GM19438 (cell line): ENCODE results near the gene PSTK.
A peak's percentile ranks its signal among the peaks of the same experiment; 100 is the strongest.

Experiments
- ATAC-seq: cut with Tn5 transposase; IDR thresholded peaks from one replicate; pipeline ENCODE4 v1.9.1; 2021; ENCODE audit warnings: low read depth; ENCODE audit not compliant: unreplicated experiment

Gene PSTK

DNA sequence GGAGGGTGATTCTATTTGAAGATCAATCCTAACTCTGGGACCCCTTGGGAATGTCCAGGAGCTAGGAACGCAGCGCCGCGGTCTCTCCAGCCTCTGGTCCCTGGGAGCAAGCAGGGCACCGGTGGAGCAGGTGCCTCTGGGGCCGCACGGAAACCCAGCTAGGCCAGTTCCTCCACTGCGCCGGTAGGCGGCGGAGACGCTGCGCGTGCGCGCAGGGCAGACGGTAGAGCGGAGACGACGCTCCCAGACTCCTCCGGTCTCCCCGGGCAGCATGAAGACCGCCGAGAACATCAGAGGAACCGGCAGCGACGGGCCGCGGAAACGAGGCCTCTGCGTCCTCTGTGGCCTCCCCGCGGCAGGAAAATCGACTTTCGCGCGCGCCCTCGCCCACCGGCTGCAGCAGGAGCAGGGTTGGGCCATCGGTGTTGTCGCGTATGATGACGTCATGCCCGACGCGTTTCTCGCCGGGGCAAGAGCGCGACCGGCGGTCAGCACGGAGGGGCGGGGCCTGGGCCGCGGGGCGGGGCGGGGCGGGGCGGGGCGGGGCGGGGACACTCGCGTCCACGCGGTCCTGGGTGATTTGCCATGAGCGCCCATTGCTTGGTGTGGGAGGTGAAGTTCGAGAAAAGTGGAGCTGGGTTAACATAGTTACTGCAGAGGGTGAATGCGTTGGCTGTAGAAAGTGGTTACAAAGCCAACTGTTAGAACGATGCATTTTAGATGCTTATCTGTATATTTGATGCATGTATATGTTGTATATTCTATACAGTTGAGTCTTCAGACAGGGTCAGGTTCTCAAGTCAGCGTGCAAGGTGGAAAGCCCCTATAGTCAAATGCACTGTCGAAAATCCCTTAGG is at the start of gene PSTK:
Gene PSTK (plus strand): TSS at position 193 of the 857 bp plus-strand sequence. CDS start 79 bp downstream, at position 272.
- ATAC-seq = peak; percentile 96

DNA sequence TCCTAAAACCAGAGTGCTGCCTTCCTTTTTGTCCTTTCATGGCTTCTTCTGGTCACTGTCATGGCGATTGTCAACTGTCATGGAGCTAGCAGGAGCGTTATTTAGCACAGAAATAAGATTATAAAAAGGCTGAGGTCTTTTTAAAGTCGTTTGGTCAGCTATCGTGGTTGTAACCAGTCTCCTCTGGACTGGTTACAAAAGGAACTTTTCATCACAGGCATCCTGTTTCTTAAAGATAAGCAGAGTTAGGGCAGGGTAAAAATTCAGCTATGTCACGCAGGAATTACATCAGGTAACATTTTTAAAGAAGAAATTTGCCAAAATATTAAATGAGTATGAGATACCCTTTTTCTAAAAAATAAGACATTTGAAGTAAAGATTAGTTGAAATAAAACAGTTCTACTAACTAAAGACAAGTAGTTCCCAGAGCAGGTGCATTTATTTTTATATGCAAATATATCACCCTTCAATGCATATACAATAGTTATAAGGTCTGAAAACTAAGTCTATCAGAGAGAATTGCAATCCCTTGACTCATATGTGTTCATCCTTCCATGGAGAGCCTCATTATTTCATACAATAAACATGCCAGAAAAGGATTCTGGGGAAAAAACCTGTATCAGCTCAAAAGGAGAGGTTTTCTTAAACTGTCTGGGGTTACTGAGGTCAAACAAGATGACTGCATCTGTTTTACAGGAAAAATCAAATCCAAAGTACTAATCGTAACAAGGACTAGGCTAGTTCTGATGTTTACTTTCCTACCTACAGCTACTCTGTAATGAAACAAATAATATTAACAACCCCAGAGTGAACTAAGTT is 48.9 kb upstream of the PSTK start:
- no peak for ATAC-seq

GRCh38 chr10:122939133-122939855 is 40.9 kb upstream of the PSTK start:
- no peak for ATAC-seq

DNA sequence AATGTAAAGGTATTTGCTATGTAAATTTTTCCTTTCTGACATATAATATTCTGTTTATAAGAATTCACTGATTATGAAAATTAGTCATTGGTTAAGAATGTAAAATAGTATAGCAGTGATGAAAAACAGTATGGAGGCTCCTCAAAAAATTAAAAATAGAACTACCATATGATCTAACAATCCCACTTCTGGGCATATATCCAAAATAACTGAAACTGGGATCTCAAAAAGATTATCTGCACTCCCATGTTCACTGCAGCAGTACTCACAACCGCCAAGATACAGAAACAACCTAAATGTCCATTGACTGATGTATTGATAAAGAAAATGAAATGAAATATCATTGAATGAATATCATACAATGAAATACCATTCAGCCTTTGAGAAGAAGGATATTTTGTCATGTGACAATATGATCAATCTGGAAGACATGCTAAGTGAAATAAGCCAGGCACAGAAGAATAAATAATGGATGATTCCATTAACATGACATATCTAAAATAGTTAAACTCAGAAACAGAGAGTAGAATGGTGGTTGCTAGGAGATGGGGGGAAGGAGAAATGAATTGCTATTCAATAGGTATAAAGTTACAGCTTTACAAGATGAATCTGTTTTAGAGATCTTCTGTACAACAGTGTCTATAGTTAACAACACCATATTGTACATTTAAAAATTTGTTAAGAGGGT is 40.2 kb upstream of the PSTK start:
- no peak for ATAC-seq

- no peak for ATAC-seq
Observed at GRCh38 chr10:122949296-122949695, 30.9 kb upstream of the PSTK start.

- peak; percentile 99 for ATAC-seq
Observed at GRCh38 chr10:122953902-122954730, 26.1 kb upstream of the PSTK start, which contains the start of gene C10orf88. TSS of gene C10orf88 (minus strand) at chr10:122954227. CDS start at chr10:122954178, 49 bp downstream.

DNA sequence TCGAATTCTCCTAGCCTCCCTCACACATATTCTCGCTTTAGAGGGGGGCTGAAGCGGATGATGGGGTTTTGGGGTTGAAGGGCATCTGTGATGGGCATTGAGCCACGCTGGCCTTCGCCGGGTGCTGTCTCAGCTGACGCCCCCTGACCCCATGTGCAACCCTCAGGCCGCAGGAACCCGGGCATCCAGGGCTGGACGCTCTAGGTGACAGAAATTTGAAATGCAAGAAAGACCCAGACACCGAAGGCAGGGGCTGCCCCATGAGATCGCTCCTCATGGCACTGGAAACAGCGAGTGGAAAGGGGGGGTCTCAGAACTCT is 25.5 kb upstream of the PSTK start:
- no peak for ATAC-seq

DNA sequence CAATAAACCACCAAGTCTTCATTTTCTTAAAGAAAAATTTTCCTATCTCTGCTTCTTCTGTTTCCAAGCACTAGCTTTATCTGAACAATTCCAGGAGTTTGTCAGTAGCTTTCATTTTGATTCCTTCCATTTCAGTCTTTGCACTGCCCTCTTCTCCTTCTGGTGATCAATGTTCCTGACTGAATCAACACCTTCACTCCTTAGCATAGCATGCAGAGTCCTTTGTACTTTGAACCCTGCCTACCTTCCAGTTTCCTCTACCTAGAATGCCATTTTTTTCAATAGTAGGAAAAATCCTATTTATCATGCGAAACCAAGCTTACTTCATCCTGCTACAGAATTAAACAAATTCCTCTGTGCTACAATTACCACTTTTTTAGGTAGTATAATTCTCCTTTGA is 24.3 kb upstream of the PSTK start:
- ATAC-seq = no peak

- ATAC-seq = no peak
Observed at GRCh38 chr10:122957474-122957873, 22.7 kb upstream of the PSTK start.

DNA sequence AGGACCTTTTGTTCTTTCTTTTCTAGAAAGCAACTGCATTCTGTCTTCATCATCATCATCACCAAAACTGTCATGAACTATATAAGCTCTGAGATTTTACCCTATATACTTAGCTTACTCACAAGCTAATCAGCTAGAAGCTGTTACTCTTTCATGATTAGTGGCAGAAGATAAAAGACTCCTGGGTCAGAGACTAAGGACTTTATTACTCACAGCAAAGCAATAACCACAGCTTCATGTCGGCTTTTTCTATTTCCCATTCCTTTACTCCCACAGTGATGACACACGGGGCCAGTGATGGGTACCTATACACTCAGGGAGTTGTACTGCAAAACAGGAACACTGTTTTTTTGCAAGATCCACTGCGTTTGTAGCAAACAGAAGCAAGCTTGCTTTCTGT is 17.8 kb upstream of the PSTK start:
- no peak for ATAC-seq

DNA sequence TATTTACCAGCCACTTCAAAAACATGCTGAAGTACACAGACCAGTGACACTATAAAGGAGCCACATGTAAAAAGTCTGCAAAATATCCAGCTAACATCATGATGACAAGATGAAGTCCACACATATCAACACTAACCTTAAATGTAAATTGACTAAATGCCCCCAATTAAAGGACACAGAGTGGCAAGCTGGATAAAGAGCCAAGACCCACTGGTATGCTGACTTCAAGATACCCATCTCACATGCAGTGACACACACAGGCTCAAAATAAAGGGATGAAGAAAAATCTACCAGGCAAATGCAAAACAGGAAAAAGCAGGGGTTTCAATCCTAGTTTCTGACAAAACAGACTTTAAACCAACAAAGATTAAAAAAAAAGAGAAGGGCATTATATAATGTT is 13.3 kb upstream of the PSTK start:
- ATAC-seq = no peak

DNA sequence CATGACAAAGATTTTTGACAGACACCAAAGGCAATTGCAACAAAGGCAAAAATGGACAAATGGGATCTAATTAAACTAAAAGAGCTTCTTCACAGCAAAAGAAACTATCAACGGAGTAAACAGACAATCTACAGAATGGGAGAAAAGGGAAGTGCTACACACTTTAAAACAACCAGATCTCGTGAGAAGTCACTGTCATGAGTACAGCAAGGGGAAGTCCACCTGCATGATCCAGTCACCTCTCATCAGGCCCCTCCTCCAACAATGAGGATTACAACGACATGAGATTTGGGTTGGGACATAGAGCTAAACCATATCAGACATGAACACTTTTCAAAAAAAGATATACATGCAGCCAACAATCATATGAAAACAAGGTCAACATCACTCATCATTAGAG is 11.5 kb upstream of the PSTK start:
- no peak for ATAC-seq

DNA sequence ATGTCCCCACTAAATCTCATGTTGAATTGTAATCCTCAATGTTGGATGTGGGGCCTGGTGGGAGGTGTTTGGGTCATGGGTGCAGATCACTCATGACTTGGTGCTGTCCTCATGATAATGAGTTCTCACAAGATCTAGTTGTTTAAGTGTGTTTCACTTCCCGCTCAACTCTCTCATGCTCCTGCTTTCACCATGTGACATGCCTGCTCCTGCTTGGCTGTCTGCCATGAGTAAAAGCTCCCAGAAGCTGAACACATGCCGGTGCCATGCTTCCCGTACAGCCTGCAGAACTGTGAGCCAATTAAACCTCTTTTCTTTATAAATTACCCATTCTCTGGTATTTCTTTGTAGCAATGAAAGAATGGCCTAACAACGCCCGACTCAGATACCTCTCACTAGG is 6.2 kb upstream of the PSTK start:
- no peak for ATAC-seq

- ATAC-seq = no peak
Observed at GRCh38 chr10:122974543-122975064, 5.6 kb upstream of the PSTK start.

GRCh38 chr10:122981066-122981464 is 864 bp downstream of the PSTK start:
- ATAC-seq = no peak

GRCh38 chr10:122983898-122984297 is 3.7 kb downstream of the PSTK start:
- no peak for ATAC-seq

DNA sequence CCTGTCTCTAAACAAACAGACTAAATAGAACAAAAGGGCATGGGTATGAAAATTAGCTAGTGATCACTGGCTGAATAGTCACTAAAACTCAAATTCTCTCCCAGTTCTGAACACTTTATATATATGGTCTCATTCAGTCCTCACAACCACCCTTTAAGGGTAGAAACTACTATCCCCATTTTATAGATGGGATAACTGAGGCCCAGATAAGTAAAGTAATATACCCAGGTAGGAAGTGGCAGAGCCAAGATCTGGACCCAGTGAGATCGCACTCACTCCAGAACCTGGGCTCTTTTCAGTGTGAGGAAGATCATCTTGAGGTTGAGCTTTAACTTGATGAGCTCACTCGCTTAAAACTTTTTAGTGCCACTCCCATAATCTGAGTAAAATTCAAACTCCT is 4.5 kb downstream of the PSTK start:
- ATAC-seq = no peak

DNA sequence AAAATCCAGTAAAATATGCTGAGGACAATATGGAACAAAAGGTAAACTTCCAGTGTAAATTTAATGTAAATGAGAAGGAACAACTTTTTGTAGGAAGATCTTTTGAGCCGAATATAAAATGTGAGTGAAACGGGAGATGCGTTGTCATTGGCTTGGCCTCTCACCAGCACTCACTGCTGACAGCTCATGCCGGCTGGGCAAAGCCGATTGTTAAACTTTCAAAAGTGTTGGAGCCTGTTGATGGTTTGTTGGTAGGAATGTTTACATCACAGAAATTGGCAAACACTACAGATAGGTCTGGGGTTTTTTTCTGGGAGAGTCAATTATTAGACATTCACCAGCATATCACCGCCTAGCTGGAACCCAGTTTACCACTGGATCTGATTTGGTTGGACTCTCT is 6.1 kb downstream of the PSTK start:
- ATAC-seq = no peak

GRCh38 chr10:122988501-122988900 is 8.3 kb downstream of the PSTK start:
- no peak for ATAC-seq
